Neural cell (in vitro differentiated cells): Measurements from ENCODE around the gene HEBP1.

Source experiments
- CTCF ChIP-seq: fragments of 450-650 bp; IDR thresholded peaks from 2 replicates; pipeline ENCODE4 v1.5.1; 2014; ENCODE audit warnings: antibody characterized with exemption, mild to moderate bottlenecking, moderate library complexity; ENCODE audit not compliant: poor library complexity, severe bottlenecking
- EZH2 ChIP-seq: fragments of 200-600, 300-800 bp; shearing (Covaris generic), sonication (generic); IDR thresholded peaks from 2 replicates; pipeline ENCODE4 v1.6.1; 2014; ENCODE audit warnings: antibody characterized with exemption, low read length, borderline replicate concordance, mild to moderate bottlenecking; ENCODE audit not compliant: insufficient read depth, poor library complexity, severe bottlenecking
- TAF1 ChIP-seq: IDR thresholded peaks from 2 replicates; pipeline ENCODE4 v1.6.1; 2012; ENCODE audit warnings: low read depth

DNA sequence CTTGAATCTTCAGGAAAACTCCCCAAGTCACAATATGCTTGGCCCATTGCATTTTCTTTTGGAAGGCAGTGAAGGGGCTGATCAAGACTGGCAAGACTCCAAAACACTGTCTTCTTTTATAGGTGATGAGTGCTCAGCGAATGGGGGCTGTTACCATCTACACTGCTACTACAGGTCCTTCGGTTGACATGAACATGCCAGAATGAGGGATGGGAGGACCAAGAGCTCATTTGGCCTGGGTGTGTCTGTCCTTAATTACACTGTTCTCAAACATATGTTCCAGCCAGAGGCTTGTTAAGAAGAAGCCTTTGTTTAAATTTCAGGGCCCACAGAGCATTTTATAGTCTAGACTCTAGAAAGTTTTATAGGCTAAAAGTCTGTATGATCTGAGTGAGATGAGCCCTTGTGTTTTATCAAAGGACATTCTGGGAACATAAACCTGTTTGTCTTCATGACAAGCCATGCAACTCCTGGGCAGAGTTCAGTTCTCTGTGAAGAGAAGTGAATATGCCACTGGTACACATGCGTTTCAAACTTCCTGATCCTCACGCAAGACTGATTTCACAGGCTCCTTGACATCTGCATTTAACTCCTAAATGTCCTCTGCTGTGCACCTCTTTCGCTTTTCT is 39.4 kb upstream of the HEBP1 start:
- TF ChIP-seq TAF1 (no peak), CTCF (no peak), EZH2 (no peak)
